PFSK-1 (cell line): Measurements from ENCODE around the gene CPAMD8.

Experiments used
- FOXP2 ChIP-seq: optimal IDR thresholded peaks from 2 replicates; pipeline ENCODE3; 2011; ENCODE audit warnings: borderline replicate concordance, control low read depth, inconsistent platforms; ENCODE audit not compliant: insufficient read depth; ENCODE audit errors: extremely low read length, extremely low read depth
- POLR2AphosphoS5 ChIP-seq: IDR thresholded peaks from 2 replicates; pipeline ENCODE4 v1.6.1; 2012; ENCODE audit warnings: low read depth, mild to moderate bottlenecking, control low read depth, low read length, moderate library complexity
- REST ChIP-seq, 2 experiments: IDR thresholded peaks; 2 replicates each; pipeline versions ENCODE4 v1.6.1 to v1.8.0; 2011 to 2012; ENCODE audit warnings: low read depth in 2 of 2, low read length in 2 of 2, control low read depth in 1 of 2, inconsistent platforms in 1 of 2, mild to moderate bottlenecking in 1 of 2, moderate library complexity in 1 of 2; ENCODE audit not compliant: insufficient read depth in 1 of 2
- SIN3A ChIP-seq: IDR thresholded peaks from 2 replicates; pipeline ENCODE4 v1.6.1; 2012; ENCODE audit warnings: mild to moderate bottlenecking, low read length, moderate library complexity, borderline replicate concordance; ENCODE audit not compliant: insufficient read depth
- TAF1 ChIP-seq: IDR thresholded peaks from 2 replicates; pipeline ENCODE4 v1.6.1; 2012; ENCODE audit warnings: low read length, control low read depth, borderline replicate concordance; ENCODE audit not compliant: insufficient read depth

The CPAMD8 gene

GRCh38 chr19:16851031-16851712 lies 175.4 kb downstream of the CPAMD8 start:
- TF ChIP-seq TAF1 (no peak), POLR2AphosphoS5 (no peak), REST (IDR thresholded peaks at IDR 0.05; ENCODE audit: insufficient read depth in 1 of 2, low read depth in 2 of 2, low read length in 2 of 2) (no peak), FOXP2 (no peak), SIN3A (no peak)

GRCh38 chr19:16850133-16850532 lies 176.5 kb downstream of the CPAMD8 start:
- TF ChIP-seq FOXP2 (no peak), REST (IDR thresholded peaks at IDR 0.05; ENCODE audit: insufficient read depth in 1 of 2, low read depth in 2 of 2, low read length in 2 of 2) (no peak), TAF1 (no peak), SIN3A (no peak), POLR2AphosphoS5 (no peak)

- TF ChIP-seq SIN3A (no peak), FOXP2 (no peak), REST (IDR thresholded peaks at IDR 0.05; ENCODE audit: insufficient read depth in 1 of 2, low read depth in 2 of 2, low read length in 2 of 2) (no peak), TAF1 (no peak), POLR2AphosphoS5 (no peak)
These were observed 177.4 kb downstream of the CPAMD8 start for GRCh38 chr19:16849168-16849567.

GRCh38 chr19:16847430-16847829 lies 179.2 kb downstream of the CPAMD8 start:
- no peak for TF ChIP-seq POLR2AphosphoS5
- TF ChIP-seq TAF1 = no peak
- no peak for TF ChIP-seq SIN3A
- TF ChIP-seq FOXP2 = no peak
- no peak for TF ChIP-seq REST (IDR thresholded peaks at IDR 0.05; ENCODE audit: insufficient read depth in 1 of 2, low read depth in 2 of 2, low read length in 2 of 2)
